Mesendoderm (in vitro differentiated cells): ENCODE data around the gene STX7.

Experiments used
- DNase-seq: peaks from one replicate; pipeline ENCODE4 v3.0.0; 2013
- H2AK5ac ChIP-seq: 2 replicates; pipeline ENCODE4 v1.6.1; 2013; ENCODE audit warnings: low read length, inconsistent platforms
- H2BK120ac ChIP-seq: 2 replicates; pipeline ENCODE4 v1.6.1; 2013; ENCODE audit warnings: low read depth, mild to moderate bottlenecking, low read length, moderate library complexity, mixed read lengths
- H2BK15ac ChIP-seq: replicated peaks from 2 replicates; pipeline ENCODE4 v1.6.1; 2013; ENCODE audit warnings: low read depth, mild to moderate bottlenecking, moderate library complexity
- H2BK5ac ChIP-seq: 2 replicates; pipeline ENCODE4 v1.6.1; 2013; ENCODE audit warnings: low read length, inconsistent platforms
- H3K18ac ChIP-seq: 2 replicates; pipeline ENCODE4 v1.6.1; 2013; ENCODE audit warnings: mild to moderate bottlenecking, low read length, mixed read lengths
- H3K23ac ChIP-seq: one replicate; pipeline ENCODE4 v1.6.1; 2013; ENCODE audit warnings: low read length
- H3K27ac ChIP-seq: 2 replicates; pipeline ENCODE4 v1.5.1; 2013; ENCODE audit warnings: low read depth, mild to moderate bottlenecking, inconsistent platforms, low read length, moderate library complexity
- H3K27me3 ChIP-seq: 2 replicates; pipeline ENCODE4 v1.6.1; 2013; ENCODE audit warnings: low read length, control low read depth, mild to moderate bottlenecking, inconsistent platforms; ENCODE audit not compliant: insufficient read depth, poor library complexity
- H3K36me3 ChIP-seq: 2 replicates; pipeline ENCODE4 v1.6.1; 2013; ENCODE audit warnings: low read length, inconsistent platforms; ENCODE audit not compliant: control insufficient read depth, insufficient read depth
- H3K4ac ChIP-seq: one replicate; pipeline ENCODE4 v1.6.1; 2013; ENCODE audit warnings: low read depth, mild to moderate bottlenecking, low read length, moderate library complexity
- H3K4me1 ChIP-seq: 2 replicates; pipeline ENCODE4 v1.6.1; 2013; ENCODE audit warnings: low read depth, low read length, inconsistent platforms; ENCODE audit not compliant: control insufficient read depth
- H3K4me2 ChIP-seq: 2 replicates; pipeline ENCODE4 v1.6.1; 2013; ENCODE audit warnings: low read length
- H3K4me3 ChIP-seq: 2 replicates; pipeline ENCODE4 v1.5.1; 2013; ENCODE audit warnings: mild to moderate bottlenecking, low read length
- H3K56ac ChIP-seq: one replicate; pipeline ENCODE4 v1.6.1; 2013; ENCODE audit warnings: low read length
- H3K79me1 ChIP-seq: 2 replicates; pipeline ENCODE4 v1.6.1; 2013; ENCODE audit warnings: low read length, inconsistent platforms
- H3K79me2 ChIP-seq: 2 replicates; pipeline ENCODE4 v1.6.1; 2013; ENCODE audit warnings: mild to moderate bottlenecking, low read length; ENCODE audit not compliant: control insufficient read depth, insufficient read depth
- H3K9ac ChIP-seq: 2 replicates; pipeline ENCODE4 v1.6.1; 2013; ENCODE audit warnings: low read length, inconsistent platforms
- H4K5ac ChIP-seq: one replicate; pipeline ENCODE4 v1.6.1; 2013; ENCODE audit warnings: low read length
- H4K8ac ChIP-seq: one replicate; pipeline ENCODE4 v1.6.1; 2013; ENCODE audit warnings: low read depth, mild to moderate bottlenecking, control low read depth, low read length, moderate library complexity
- WGBS: extraction: QIAGEN DNeasy Blood & Tissue Kit; methylation state at CpG from one replicate; pipeline ENCODE4 v1.1.7; 2013; ENCODE audit warnings: low lambda C conversion rate, missing lambda C conversion rate; ENCODE audit not compliant: insufficient coverage; ENCODE audit errors: extremely low coverage; 5-methylcytosine and 5-hydroxymethylcytosine counted together

The STX7 gene

DNA sequence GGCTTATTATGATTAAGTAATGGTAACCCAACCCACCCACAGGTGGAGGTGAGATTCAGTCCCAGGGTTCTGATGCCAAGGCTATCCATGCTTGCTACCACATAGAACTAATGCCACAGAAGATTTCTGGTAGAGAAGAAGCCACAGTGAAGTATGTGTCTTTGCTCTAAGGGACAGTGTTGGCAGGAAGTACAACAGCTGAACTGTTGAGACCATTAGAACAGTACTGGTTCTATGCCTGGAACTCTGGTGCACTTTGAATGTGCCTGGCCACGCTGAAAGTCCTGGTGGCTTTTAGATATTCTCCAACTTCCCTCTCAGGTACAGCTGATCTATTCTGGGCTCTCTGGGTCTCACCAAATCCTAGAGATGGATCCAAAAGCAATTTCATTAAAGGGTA lies 7.8 kb downstream of the STX7 start:
- Histone ChIP-seq H3K4ac (no peak overlapping the region), H3K23ac (no peak overlapping the region), H3K18ac (no peak overlapping the region), H3K9ac (no peak overlapping the region), H3K56ac (no peak overlapping the region), H2AK5ac (no peak overlapping the region), H2BK5ac (no peak overlapping the region), H3K27me3 (no peaks in the 10 kb centered on the region), H4K5ac (no peak overlapping the region), H2BK120ac (no peak overlapping the region), H3K79me2 (peaks cover 15% of the 10 kb centered on the region), H3K4me3 (no peak overlapping the region), H4K8ac (no peak overlapping the region), H3K4me1 (no peaks in the 10 kb centered on the region), H3K27ac (no peak overlapping the region), H2BK15ac (no peak overlapping the region), H3K4me2 (no peak overlapping the region), H3K36me3 (no peaks in the 10 kb centered on the region), H3K79me1 (peaks cover 15% of the 10 kb centered on the region)
- no peak for DNase-seq
- WGBS, result no CpG with 5 or more reads among the region's 1 CpG

- no peak for DNase-seq
- H2BK120ac ChIP-seq, result no peak overlapping the region
- no CpG with 5 or more reads among the region's 5 CpGs for WGBS
These were observed 8.2 kb downstream of the STX7 start for GRCh38 chr6:132504757-132505156.

DNA sequence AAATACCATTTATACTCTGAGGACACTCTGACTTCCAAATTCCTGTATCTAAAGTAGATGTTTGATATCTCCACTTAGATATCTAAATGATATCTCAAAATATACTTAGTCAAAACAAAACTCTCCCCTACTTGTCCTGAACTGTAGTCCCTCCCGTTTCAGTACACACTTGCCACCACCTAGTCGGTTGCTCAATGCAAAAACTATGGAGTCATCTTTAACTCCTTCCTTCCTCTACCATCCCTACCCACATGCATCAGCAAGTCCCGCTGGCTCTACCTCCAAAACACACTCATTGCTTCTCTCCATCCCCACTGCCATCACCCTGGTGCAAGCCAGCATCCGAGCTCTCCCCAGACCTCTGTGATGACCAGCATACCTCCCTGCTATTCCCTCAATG lies 13.2 kb downstream of the STX7 start:
- Histone ChIP-seq H3K4me2 (no peak overlapping the region), H2AK5ac (no peak overlapping the region), H3K4me3 (no peak overlapping the region)

More at GRCh38 chr6:132504757-132505156, 8.2 kb downstream of the STX7 start:
- no peak overlapping the region for H3K23ac ChIP-seq
- no peaks in the 10 kb centered on the region for H3K36me3 ChIP-seq
- no peak overlapping the region for H3K4me3 ChIP-seq
- H2BK5ac ChIP-seq, result no peak overlapping the region
- no peak overlapping the region for H3K4me2 ChIP-seq
- peaks cover 15% of the 10 kb centered on the region for H3K79me1 ChIP-seq
- no peak overlapping the region for H2AK5ac ChIP-seq
- no peak overlapping the region for H4K8ac ChIP-seq
- peaks cover 2% of the 10 kb centered on the region for H3K4me1 ChIP-seq
- H3K79me2 ChIP-seq, result peaks cover 15% of the 10 kb centered on the region
- H3K27me3 ChIP-seq, result no peaks in the 10 kb centered on the region
- no peak overlapping the region for H3K56ac ChIP-seq
- H2BK15ac ChIP-seq, result no peak overlapping the region
- H3K9ac ChIP-seq, result no peak overlapping the region
- H3K27ac ChIP-seq, result no peak overlapping the region
- no peak overlapping the region for H3K18ac ChIP-seq
- no peak overlapping the region for H4K5ac ChIP-seq
- H3K4ac ChIP-seq, result no peak overlapping the region

GRCh38 chr6:132498638-132499037 lies 14.3 kb downstream of the STX7 start:
- Histone ChIP-seq H3K4me2 (no peak overlapping the region), H4K8ac (no peak overlapping the region), H3K27ac (no peak overlapping the region), H2AK5ac (no peak overlapping the region), H3K23ac (no peak overlapping the region), H3K9ac (no peak overlapping the region), H2BK15ac (no peak overlapping the region), H4K5ac (no peak overlapping the region), H3K56ac (no peak overlapping the region), H3K4me3 (no peak overlapping the region), H3K18ac (no peak overlapping the region), H2BK5ac (no peak overlapping the region), H3K4ac (no peak overlapping the region), H3K79me1 (peaks cover 9% of the 10 kb centered on the region), H3K27me3 (no peaks in the 10 kb centered on the region), H3K79me2 (no peaks in the 10 kb centered on the region), H3K4me1 (peaks cover 6% of the 10 kb centered on the region), H2BK120ac (no peak overlapping the region), H3K36me3 (no peaks in the 10 kb centered on the region)
- DNase-seq, result no peak
- WGBS, result 100% methylated on average over 1 of the region's 3 CpGs

More for the DNA sequence above, 13.2 kb downstream of the STX7 start:
- no peaks in the 10 kb centered on the region for H3K27me3 ChIP-seq
- H3K18ac ChIP-seq, result no peak overlapping the region
- WGBS, result no CpG with 5 or more reads among the region's 4 CpGs
- H2BK120ac ChIP-seq, result no peak overlapping the region
- H3K4me1 ChIP-seq, result peaks cover 6% of the 10 kb centered on the region
- peaks cover 11% of the 10 kb centered on the region for H3K79me1 ChIP-seq
- H3K56ac ChIP-seq, result peak overlapping the region; percentile 7
- peaks cover 3% of the 10 kb centered on the region for H3K79me2 ChIP-seq
- H3K27ac ChIP-seq, result no peak overlapping the region
- no peak for DNase-seq
- H3K23ac ChIP-seq, result no peak overlapping the region
- no peak overlapping the region for H2BK5ac ChIP-seq
- H4K5ac ChIP-seq, result no peak overlapping the region
- no peak overlapping the region for H2BK15ac ChIP-seq
- H3K4ac ChIP-seq, result no peak overlapping the region
- H4K8ac ChIP-seq, result no peak overlapping the region
- H3K36me3 ChIP-seq, result no peaks in the 10 kb centered on the region
- H3K9ac ChIP-seq, result no peak overlapping the region

- H3K27ac ChIP-seq, result no peak overlapping the region
- no peaks in the 10 kb centered on the region for H3K36me3 ChIP-seq
- H2BK15ac ChIP-seq, result no peak overlapping the region
- no peak overlapping the region for H3K23ac ChIP-seq
- no peak overlapping the region for H3K9ac ChIP-seq
- no peak overlapping the region for H3K56ac ChIP-seq
- no CpG with 5 or more reads among the region's 4 CpGs for WGBS
- H3K27me3 ChIP-seq, result no peaks in the 10 kb centered on the region
- no peak overlapping the region for H3K4me2 ChIP-seq
- no peak overlapping the region for H4K5ac ChIP-seq
- H2AK5ac ChIP-seq, result no peak overlapping the region
- no peak for DNase-seq
- H3K4me1 ChIP-seq, result peaks cover 6% of the 10 kb centered on the region
- H3K4me3 ChIP-seq, result no peak overlapping the region
- no peak overlapping the region for H4K8ac ChIP-seq
- H3K79me1 ChIP-seq, result peaks cover 13% of the 10 kb centered on the region
- no peak overlapping the region for H2BK120ac ChIP-seq
- no peaks in the 10 kb centered on the region for H3K79me2 ChIP-seq
- no peak overlapping the region for H3K4ac ChIP-seq
- H2BK5ac ChIP-seq, result no peak overlapping the region
- no peak overlapping the region for H3K18ac ChIP-seq
These were observed 16.3 kb downstream of the STX7 start for GRCh38 chr6:132496519-132497180.

GRCh38 chr6:132495604-132496079 lies 17.3 kb downstream of the STX7 start:
- Histone ChIP-seq H2BK120ac (no peak overlapping the region), H3K36me3 (no peaks in the 10 kb centered on the region), H3K27ac (no peak overlapping the region), H3K9ac (no peak overlapping the region), H4K5ac (no peak overlapping the region), H2BK15ac (no peak overlapping the region), H3K79me1 (peaks cover 14% of the 10 kb centered on the region), H3K56ac (no peak overlapping the region), H4K8ac (no peak overlapping the region), H2AK5ac (no peak overlapping the region), H3K4me3 (no peak overlapping the region), H3K18ac (no peak overlapping the region), H3K27me3 (no peaks in the 10 kb centered on the region), H3K4me1 (peaks cover 6% of the 10 kb centered on the region), H3K23ac (no peak overlapping the region), H2BK5ac (no peak overlapping the region), H3K4me2 (no peak overlapping the region), H3K4ac (no peak overlapping the region), H3K79me2 (no peaks in the 10 kb centered on the region)
- no peak for DNase-seq
- WGBS, result no CpG with 5 or more reads among the region's 2 CpGs
